HepG2 (cell line): ENCODE measurements around the gene SALL2. TPM values are rescaled to one million over a fixed set of nuclear protein-coding genes. Genes with fewer than 3 reads are reported as not detected.

Experiments
- ATM ChIP-seq: fragments of 450-650 bp; IDR thresholded peaks from 2 replicates; pipeline ENCODE4 v1.7.1; 2017; ENCODE audit warnings: mild to moderate bottlenecking, borderline replicate concordance
- ETV6 ChIP-seq: sonication (generic); formaldehyde crosslinking; conservative IDR thresholded peaks from 2 replicates; pipeline ENCODE4 v1.4.0; 2020; ENCODE audit warnings: missing genetic modification reagents
- FOXO1 ChIP-seq: sonication (generic); formaldehyde crosslinking; IDR thresholded peaks from 2 replicates; pipeline ENCODE4 v1.4.0; 2020; ENCODE audit warnings: missing genetic modification reagents
- GTF2F1 ChIP-seq: fragments of 150-350 bp; IDR thresholded peaks from 2 replicates; pipeline ENCODE4 v1.6.1; 2014; ENCODE audit warnings: low read length
- HMGXB3 ChIP-seq: sonication (generic); formaldehyde crosslinking; IDR thresholded peaks from 2 replicates; pipeline ENCODE4 v1.4.0; 2020; ENCODE audit warnings: missing genetic modification reagents, borderline replicate concordance
- MXD4 ChIP-seq: IDR thresholded peaks from 2 replicates; pipeline ENCODE4 v1.6.1; 2016; ENCODE audit warnings: mild to moderate bottlenecking, missing biosample characterization, missing genetic modification reagents
- NFRKB ChIP-seq: fragments of 450-650 bp; IDR thresholded peaks from 2 replicates; pipeline ENCODE4 v1.6.1; 2017
- RARG ChIP-seq: sonication (generic); formaldehyde crosslinking; IDR thresholded peaks from 2 replicates; pipeline ENCODE4 v1.4.0; 2020; ENCODE audit warnings: low read depth, mild to moderate bottlenecking, missing genetic modification reagents
- RFXANK ChIP-seq: IDR thresholded peaks from 2 replicates; pipeline ENCODE4 v1.6.1; 2016
- RNF219 ChIP-seq: sonication (generic); formaldehyde crosslinking; IDR thresholded peaks from 2 replicates; pipeline ENCODE4 v1.5.0; 2020; ENCODE audit warnings: mild to moderate bottlenecking, missing genetic modification reagents
- THRA ChIP-seq: sonication (generic); formaldehyde crosslinking; IDR thresholded peaks from 2 replicates; pipeline ENCODE4 v1.4.0; 2020; ENCODE audit warnings: missing genetic modification reagents, borderline replicate concordance
- ZFAT ChIP-seq: sonication (generic); formaldehyde crosslinking; conservative IDR thresholded peaks from 2 replicates; pipeline ENCODE4 v1.8.1; 2023; ENCODE audit warnings: missing genetic modification reagents, inconsistent platforms
- ZNF335 ChIP-seq: sonication (generic); formaldehyde crosslinking; IDR thresholded peaks from 2 replicates; pipeline ENCODE4 v1.4.0; 2020; ENCODE audit warnings: missing genetic modification reagents
- ZNF382 ChIP-seq: sonication (generic); formaldehyde crosslinking; IDR thresholded peaks from 2 replicates; pipeline ENCODE4 v1.5.0; 2020; ENCODE audit warnings: missing genetic modification reagents, mild to moderate bottlenecking, borderline replicate concordance
- ZNF513 ChIP-seq: sonication (generic); formaldehyde crosslinking; conservative IDR thresholded peaks from 2 replicates; pipeline ENCODE4 v1.5.0; 2020; ENCODE audit warnings: missing genetic modification reagents
- ZNF607 ChIP-seq: sonication (generic); formaldehyde crosslinking; IDR thresholded peaks from 2 replicates; pipeline ENCODE4 v1.5.1; 2020; ENCODE audit warnings: missing genetic modification reagents, mild to moderate bottlenecking, borderline replicate concordance
- ZNF710 ChIP-seq: sonication (generic); formaldehyde crosslinking; IDR thresholded peaks from 2 replicates; pipeline ENCODE4 v1.5.0; 2020; ENCODE audit warnings: mild to moderate bottlenecking, missing genetic modification reagents, borderline replicate concordance
- polyA plus RNA-seq, 8 experiments: library from polyadenylated mRNA; depleted of rRNA in 3 of 8; stranded (reverse) in 7 of 8; unstranded in 1 of 8; fragments of >200 nt; fragmentation: Illumina TruSeq in 4 of 8; extraction: Trizol in 4 of 8; gene quantifications; 2 replicates each; pipeline versions ENCODE4 v1.2.1 to v1.2.3, GENCODE V29; 2011 to 2016; ENCODE audit warnings: low read depth in 4 of 8, missing spikeins in 1 of 8, mixed read lengths in 1 of 8; ENCODE audit not compliant: insufficient read depth in 1 of 8
- total RNA-seq, 5 experiments: library from RNA; depleted of rRNA; stranded (reverse); fragments of >200 nt; fragmentation: Illumina TruSeq; extraction: Trizol; gene quantifications; 2 replicates each; pipeline ENCODE4 v1.2.3, GENCODE V29; 2016; ENCODE audit warnings: low read depth in 1 of 5

Gene SALL2
- total and polyA plus RNA-seq, 2 of the 13 experiments (the other 11 are each of a cell fraction or from before 2014, with no cell fraction given) = 4.9 to 5.8 TPM

GRCh38 chr14:21528381-21529348, 2.5 kb upstream of the SALL2 start (continued):
- TF ChIP-seq HMGXB3 (CRISPR knock-in tag) (peak; percentile 69; the same call in 1 of the 2 replicates), ZNF513 (CRISPR knock-in tag) (no peak), ATM (no peak), ZNF335 (CRISPR knock-in tag) (peak; percentile 61; the same call in 1 of the 2 replicates), ETV6 (CRISPR knock-in tag) (no peak), RARG (no peak), ZFAT (CRISPR knock-in tag) (no peak), THRA (peak; percentile 91; the same call in 1 of the 2 replicates), MXD4 (CRISPR knock-in tag) (peak; percentile 56; the same call in 1 of the 2 replicates), ZNF710 (CRISPR knock-in tag) (peak; percentile 45; the same call in 1 of the 2 replicates), FOXO1 (CRISPR knock-in tag) (peak; percentile 82), ZNF382 (CRISPR knock-in tag) (no peak), NFRKB (no peak; the same call in 1 of the 2 replicates), RFXANK (CRISPR knock-in tag) (peak; percentile 54; the same call in 1 of the 2 replicates), RNF219 (no peak), ZNF607 (CRISPR knock-in tag) (no peak), GTF2F1 (0 out of 2 replicates have a peak, but pooled peaks have one; percentile 63)
